ENCODE data around the gene ZNF672. TPM values are rescaled to one million over a fixed set of nuclear protein-coding genes. Genes with fewer than 3 reads are reported as not detected.

ZNF672 gene
- polyA plus RNA-seq, 1 of the 3 experiments (the other 2 are of a cell fraction), result 14.2 TPM

DNA sequence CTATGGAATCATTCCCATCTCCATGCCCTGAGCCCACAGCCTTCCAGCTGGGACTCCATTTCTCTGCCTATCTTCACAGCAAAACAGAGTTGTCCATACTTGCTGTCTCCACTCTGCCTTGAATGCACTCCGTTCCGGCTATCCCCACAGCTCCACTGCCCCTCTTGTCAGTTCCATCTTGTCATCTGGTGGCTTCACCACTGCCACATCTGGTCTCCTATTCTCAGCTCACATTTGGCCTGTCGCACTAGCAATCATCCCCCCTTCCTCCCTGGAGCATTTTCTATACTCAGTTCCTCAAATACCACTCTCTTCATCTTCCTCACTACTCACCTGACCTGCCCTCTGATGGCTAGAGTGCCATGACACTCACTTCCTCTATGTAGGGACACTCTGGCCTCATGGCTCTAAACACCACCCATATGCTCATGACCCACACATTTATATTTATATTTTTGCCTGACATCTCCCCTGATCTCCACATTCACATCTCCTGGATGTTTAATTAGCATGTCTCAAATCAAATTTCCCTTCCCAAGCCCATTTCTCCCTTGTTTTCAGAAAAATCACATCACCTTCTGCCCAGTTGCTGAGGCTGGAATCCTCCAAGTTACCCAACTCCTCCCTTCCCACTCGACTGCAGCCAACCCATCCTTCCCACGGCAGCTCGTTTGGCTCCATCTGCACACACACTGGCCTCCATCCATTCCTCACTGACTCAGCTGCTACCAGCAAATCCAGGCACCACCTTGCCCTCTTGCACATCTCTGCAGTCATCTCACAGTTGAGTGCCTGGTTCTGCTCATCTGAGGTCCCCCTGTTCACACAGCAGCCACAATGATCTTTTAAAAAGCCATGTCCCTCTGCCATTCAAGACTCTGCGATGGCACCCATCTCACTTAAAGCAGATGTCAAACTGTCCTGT lies 14.7 kb downstream of the ZNF672 start:
- no peaks in the 10 kb centered on the region for H3F3A ChIP-seq (replicated peaks; ENCODE audit: insufficient read depth)
- H3K4me2 ChIP-seq, result no peak overlapping the region
- no peak overlapping the region for H3K4me3 ChIP-seq (ENCODE audit: low read depth in 2 of 2, low read length in 1 of 2)
- H3K9me3 ChIP-seq, result no peaks in the 10 kb centered on the region
- H3K79me2 ChIP-seq (ENCODE audit: insufficient read depth), result peaks cover 2% of the 10 kb centered on the region; the same call in 1 of the 2 replicates
- no peaks in the 10 kb centered on the region for H4K20me1 ChIP-seq (ENCODE audit: insufficient read depth)
- CTCF ChIA-PET, result interaction anchor here (1.0 to 1.4 kb wide), 3 partner anchors 10 to 51 kb away, joined by 3 to 5 read pairs (median 4); no protein-coding TSS in a partner anchor
- no peaks in the 10 kb centered on the region for H3K27me3 ChIP-seq (ENCODE audit: insufficient read depth)
- no peak for DNase-seq
- H3K9me2 ChIP-seq, result no peaks in the 10 kb centered on the region
- no peak overlapping the region for H3K9ac ChIP-seq
- 93% methylated on average over 7 of the region's 7 CpGs for WGBS (ENCODE audit: low lambda C conversion rate)
- POLR2A ChIA-PET, result no interaction called here
- peaks cover 12 to 54% of the 10 kb centered on the region in 2 experiments for H3K36me3 ChIP-seq (replicated peaks in 1 of 2; ENCODE audit: control insufficient read depth in 1 of 2, insufficient read depth in 2 of 2, low read length in 1 of 2)
- H2AFZ ChIP-seq (ENCODE audit: low read depth), result no peak overlapping the region
- TF ChIP-seq RFX5 (IDR thresholded peaks at IDR 0.05; ENCODE audit: low read length), result no peak
- TF ChIP-seq MXI1 (IDR thresholded peaks at IDR 0.05; ENCODE audit: low read depth, low read length), result no peak
- no peak for TF ChIP-seq RCOR1 (IDR thresholded peaks at IDR 0.05; ENCODE audit: low read length)
- TF ChIP-seq, protein P1, sequence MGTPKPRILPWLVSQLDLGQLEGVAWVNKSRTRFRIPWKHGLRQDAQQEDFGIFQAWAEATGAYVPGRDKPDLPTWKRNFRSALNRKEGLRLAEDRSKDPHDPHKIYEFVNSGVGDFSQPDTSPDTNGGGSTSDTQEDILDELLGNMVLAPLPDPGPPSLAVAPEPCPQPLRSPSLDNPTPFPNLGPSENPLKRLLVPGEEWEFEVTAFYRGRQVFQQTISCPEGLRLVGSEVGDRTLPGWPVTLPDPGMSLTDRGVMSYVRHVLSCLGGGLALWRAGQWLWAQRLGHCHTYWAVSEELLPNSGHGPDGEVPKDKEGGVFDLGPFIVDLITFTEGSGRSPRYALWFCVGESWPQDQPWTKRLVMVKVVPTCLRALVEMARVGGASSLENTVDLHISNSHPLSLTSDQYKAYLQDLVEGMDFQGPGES (IDR thresholded peaks at IDR 0.05; ENCODE audit: low read depth, low read length), result no peak
- no peak for TF ChIP-seq POLR2AphosphoS5 (IDR thresholded peaks at IDR 0.05; ENCODE audit: low read depth, low read length)
- no peak for TF ChIP-seq RXRA (IDR thresholded peaks at IDR 0.05; ENCODE audit: borderline replicate concordance, low read depth)
- TF ChIP-seq, protein P2, sequence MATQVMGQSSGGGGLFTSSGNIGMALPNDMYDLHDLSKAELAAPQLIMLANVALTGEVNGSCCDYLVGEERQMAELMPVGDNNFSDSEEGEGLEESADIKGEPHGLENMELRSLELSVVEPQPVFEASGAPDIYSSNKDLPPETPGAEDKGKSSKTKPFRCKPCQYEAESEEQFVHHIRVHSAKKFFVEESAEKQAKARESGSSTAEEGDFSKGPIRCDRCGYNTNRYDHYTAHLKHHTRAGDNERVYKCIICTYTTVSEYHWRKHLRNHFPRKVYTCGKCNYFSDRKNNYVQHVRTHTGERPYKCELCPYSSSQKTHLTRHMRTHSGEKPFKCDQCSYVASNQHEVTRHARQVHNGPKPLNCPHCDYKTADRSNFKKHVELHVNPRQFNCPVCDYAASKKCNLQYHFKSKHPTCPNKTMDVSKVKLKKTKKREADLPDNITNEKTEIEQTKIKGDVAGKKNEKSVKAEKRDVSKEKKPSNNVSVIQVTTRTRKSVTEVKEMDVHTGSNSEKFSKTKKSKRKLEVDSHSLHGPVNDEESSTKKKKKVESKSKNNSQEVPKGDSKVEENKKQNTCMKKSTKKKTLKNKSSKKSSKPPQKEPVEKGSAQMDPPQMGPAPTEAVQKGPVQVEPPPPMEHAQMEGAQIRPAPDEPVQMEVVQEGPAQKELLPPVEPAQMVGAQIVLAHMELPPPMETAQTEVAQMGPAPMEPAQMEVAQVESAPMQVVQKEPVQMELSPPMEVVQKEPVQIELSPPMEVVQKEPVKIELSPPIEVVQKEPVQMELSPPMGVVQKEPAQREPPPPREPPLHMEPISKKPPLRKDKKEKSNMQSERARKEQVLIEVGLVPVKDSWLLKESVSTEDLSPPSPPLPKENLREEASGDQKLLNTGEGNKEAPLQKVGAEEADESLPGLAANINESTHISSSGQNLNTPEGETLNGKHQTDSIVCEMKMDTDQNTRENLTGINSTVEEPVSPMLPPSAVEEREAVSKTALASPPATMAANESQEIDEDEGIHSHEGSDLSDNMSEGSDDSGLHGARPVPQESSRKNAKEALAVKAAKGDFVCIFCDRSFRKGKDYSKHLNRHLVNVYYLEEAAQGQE (IDR thresholded peaks at IDR 0.05; ENCODE audit: low read depth, low read length), result no peak
- TF ChIP-seq ELF1 (IDR thresholded peaks at IDR 0.05), result no peak
- TF ChIP-seq, protein P3, sequence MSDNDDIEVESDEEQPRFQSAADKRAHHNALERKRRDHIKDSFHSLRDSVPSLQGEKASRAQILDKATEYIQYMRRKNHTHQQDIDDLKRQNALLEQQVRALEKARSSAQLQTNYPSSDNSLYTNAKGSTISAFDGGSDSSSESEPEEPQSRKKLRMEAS (IDR thresholded peaks at IDR 0.05; ENCODE audit: low read depth), result no peak
- TF ChIP-seq MEF2A (IDR thresholded peaks at IDR 0.05; ENCODE audit: borderline replicate concordance, low read depth), result no peak
- no peak for TF ChIP-seq FOXJ3 (CRISPR knock-in tag; IDR thresholded peaks at IDR 0.05)
- TF ChIP-seq, protein P4, sequence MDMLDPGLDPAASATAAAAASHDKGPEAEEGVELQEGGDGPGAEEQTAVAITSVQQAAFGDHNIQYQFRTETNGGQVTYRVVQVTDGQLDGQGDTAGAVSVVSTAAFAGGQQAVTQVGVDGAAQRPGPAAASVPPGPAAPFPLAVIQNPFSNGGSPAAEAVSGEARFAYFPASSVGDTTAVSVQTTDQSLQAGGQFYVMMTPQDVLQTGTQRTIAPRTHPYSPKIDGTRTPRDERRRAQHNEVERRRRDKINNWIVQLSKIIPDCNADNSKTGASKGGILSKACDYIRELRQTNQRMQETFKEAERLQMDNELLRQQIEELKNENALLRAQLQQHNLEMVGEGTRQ (IDR thresholded peaks at IDR 0.05; ENCODE audit: borderline replicate concordance, low read depth, low read length), result no peak
- no peak for TF ChIP-seq NRF1 (IDR thresholded peaks at IDR 0.05; ENCODE audit: low read depth, low read length)
- peaks cover 7 to 8% of the 10 kb centered on the region in 2 experiments; a peak in 2 of 4 replicates for H3K4me1 ChIP-seq (ENCODE audit: control insufficient read depth in 1 of 2, insufficient read depth in 2 of 2, low read depth in 1 of 2, low read length in 1 of 2)
- H3K27ac ChIP-seq (ENCODE audit: low read depth in 2 of 2, low read length in 1 of 2), result no peak overlapping the region

Measured in SK-N-SH (cell line).